Activated CD4-positive, alpha-beta T cell treated with anti-CD3 and anti-CD28 coated beads, Interleukin-2, amount 10 ng/mL, durations not matched to agents 7 days and 5 days (primary cell): Measurements from ENCODE around the gene NKX6-2. TPM values are rescaled to one million over a fixed set of nuclear protein-coding genes. Genes with fewer than 3 reads are reported as not detected.

Experiments used
- CTCF ChIA-PET: fragments of 350-600 bp; sonication (Branson Sonifier 250); formaldehyde crosslinking; loops from one replicate; lab custom pipeline; 2021; ENCODE audit warnings: antibody characterized with exemption; lab: Charles Lee
- POLR2A ChIA-PET: fragments of 350-600 bp; sonication (Branson Sonifier 250); formaldehyde crosslinking; loops from one replicate; lab custom pipeline; 2021; ENCODE audit warnings: antibody characterized with exemption; lab: Charles Lee
- DNase-seq: peaks from one replicate; pipeline ENCODE4 v3.0.0-alpha.2; 2020
- H3K27ac Mint-ChIP-seq: one replicate; pipeline ENCODE4 v1.8.0; 2021; ENCODE audit warnings: mild to moderate bottlenecking, moderate library complexity, mixed read lengths
- H3K27me3 Mint-ChIP-seq: one replicate; pipeline ENCODE4 v1.8.0; 2021; ENCODE audit warnings: mixed read lengths
- H3K36me3 Mint-ChIP-seq: one replicate; pipeline ENCODE4 v1.8.0; 2021; ENCODE audit warnings: low read depth, mixed read lengths
- H3K4me1 Mint-ChIP-seq: one replicate; pipeline ENCODE4 v1.8.0; 2021; ENCODE audit warnings: mixed read lengths
- H3K4me3 Mint-ChIP-seq: one replicate; pipeline ENCODE4 v1.8.0; 2021; ENCODE audit warnings: mild to moderate bottlenecking, moderate library complexity, mixed read lengths
- H3K9me3 Mint-ChIP-seq: one replicate; pipeline ENCODE4 v1.8.0; 2021; ENCODE audit warnings: mixed read lengths
- total RNA-seq, 2 experiments: library from RNA; stranded (reverse); gene quantifications; one replicate each; pipeline ENCODE4 v1.2.3, GENCODE V29; 2021

The NKX6-2 gene
- total RNA-seq, 2 experiments from 2014 or later = not detected

- POLR2A ChIA-PET = no interaction called here
- no peaks in the 10 kb centered on the region for H3K4me1 Mint-ChIP-seq
- H3K27me3 Mint-ChIP-seq = no peaks in the 10 kb centered on the region
- H3K9me3 Mint-ChIP-seq = no peaks in the 10 kb centered on the region
- peaks cover 4% of the 10 kb centered on the region for H3K36me3 Mint-ChIP-seq
- H3K4me3 Mint-ChIP-seq = no peak overlapping the region
- CTCF ChIA-PET = no interaction called here
- no peak overlapping the region for H3K27ac Mint-ChIP-seq
- no peak for DNase-seq
Observed at GRCh38 chr10:132764108-132764507, 21.8 kb downstream of the NKX6-2 start.

- no peak for DNase-seq
- Mint-ChIP-seq H3K36me3 (peaks cover 2% of the 10 kb centered on the region), H3K4me3 (no peak overlapping the region), H3K27ac (no peak overlapping the region), H3K27me3 (no peaks in the 10 kb centered on the region), H3K4me1 (no peaks in the 10 kb centered on the region), H3K9me3 (no peaks in the 10 kb centered on the region)
- ChIA-PET POLR2A (no interaction called here), CTCF (no interaction called here)
Observed at GRCh38 chr10:132763545-132763944, 22.4 kb downstream of the NKX6-2 start.

DNA sequence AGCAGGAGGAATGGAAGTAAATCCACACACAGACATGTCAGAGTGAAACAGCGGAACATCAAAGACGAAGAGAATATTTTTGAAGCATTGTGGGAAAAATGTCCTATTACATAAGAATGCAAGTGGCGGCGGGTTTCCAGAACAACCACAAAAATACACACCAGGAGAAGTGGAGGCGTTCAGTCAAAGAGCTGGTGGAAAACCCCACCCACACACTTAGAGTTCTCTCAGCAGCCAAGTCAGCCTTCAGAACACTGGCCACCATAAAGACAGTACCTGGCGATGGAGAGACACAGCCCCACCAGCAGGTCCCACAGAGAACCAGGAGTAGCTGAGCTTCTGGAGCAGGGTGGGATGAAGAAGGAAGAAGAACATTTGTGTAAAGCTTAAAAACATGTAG lies 23.7 kb downstream of the NKX6-2 start:
- POLR2A ChIA-PET = interaction anchor here (0.7 kb wide), 1 partner anchor 55 kb away, joined by 4 read pairs; no protein-coding TSS in a partner anchor
- DNase-seq = no peak
- no peaks in the 10 kb centered on the region for H3K9me3 Mint-ChIP-seq
- no peak overlapping the region for H3K4me3 Mint-ChIP-seq
- H3K4me1 Mint-ChIP-seq = no peaks in the 10 kb centered on the region
- no peaks in the 10 kb centered on the region for H3K27me3 Mint-ChIP-seq
- H3K27ac Mint-ChIP-seq = no peak overlapping the region
- no peaks in the 10 kb centered on the region for H3K36me3 Mint-ChIP-seq
- CTCF ChIA-PET = no interaction called here

DNA sequence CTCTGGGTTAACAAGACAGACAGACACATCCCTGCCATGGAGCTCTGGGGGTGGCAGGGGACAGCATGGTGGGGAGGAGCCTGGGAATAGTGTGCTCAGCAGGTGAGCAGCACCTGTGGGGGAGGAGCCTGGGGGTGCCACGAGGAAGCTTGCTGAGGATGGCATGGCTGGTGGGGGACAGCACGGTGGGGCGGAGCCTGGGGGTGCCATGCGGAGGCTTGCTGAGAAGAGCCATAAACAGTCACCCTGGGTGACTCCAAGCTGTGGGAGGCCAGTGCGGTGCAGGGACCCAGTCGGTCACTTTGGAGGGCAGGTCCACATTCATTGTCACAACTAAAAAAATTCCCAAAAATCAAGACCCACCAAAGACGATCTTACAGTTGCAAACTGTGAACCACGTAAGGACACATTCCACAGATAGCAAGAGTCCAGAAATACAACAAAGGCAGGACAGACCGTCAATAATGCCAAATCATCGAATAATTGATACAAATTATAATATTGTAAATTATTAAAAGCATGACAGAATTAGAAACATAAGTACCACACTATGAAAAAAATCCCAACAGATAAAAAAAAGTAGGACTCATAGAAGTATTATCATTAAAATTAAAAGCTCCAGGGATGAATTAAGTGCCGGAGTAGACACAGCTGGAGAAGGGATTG lies 24.4 kb downstream of the NKX6-2 start:
- H3K4me3 Mint-ChIP-seq = no peak overlapping the region

GRCh38 chr10:132758865-132759264 lies 27.1 kb downstream of the NKX6-2 start:
- Mint-ChIP-seq H3K9me3 (peaks cover 14% of the 10 kb centered on the region), H3K4me1 (no peaks in the 10 kb centered on the region), H3K27ac (no peak overlapping the region), H3K36me3 (peaks cover 17% of the 10 kb centered on the region), H3K27me3 (no peaks in the 10 kb centered on the region), H3K4me3 (no peak overlapping the region)
- POLR2A ChIA-PET = no interaction called here
- CTCF ChIA-PET = no interaction called here
- DNase-seq = no peak

More for the DNA sequence above, 24.4 kb downstream of the NKX6-2 start:
- H3K27me3 Mint-ChIP-seq = no peaks in the 10 kb centered on the region
- POLR2A ChIA-PET = no interaction called here
- no peaks in the 10 kb centered on the region for H3K9me3 Mint-ChIP-seq
- CTCF ChIA-PET = interaction anchor here (0.7 kb wide), 1 partner anchor 36 kb away, joined by 6 read pairs; no protein-coding TSS in a partner anchor
- no peak overlapping the region for H3K27ac Mint-ChIP-seq
- peaks cover 1% of the 10 kb centered on the region for H3K36me3 Mint-ChIP-seq
- no peak for DNase-seq
- no peaks in the 10 kb centered on the region for H3K4me1 Mint-ChIP-seq

GRCh38 chr10:132757171-132757570 lies 28.8 kb downstream of the NKX6-2 start:
- Mint-ChIP-seq H3K4me3 (no peak overlapping the region), H3K4me1 (no peaks in the 10 kb centered on the region), H3K36me3 (peaks cover 19% of the 10 kb centered on the region), H3K27me3 (no peaks in the 10 kb centered on the region), H3K9me3 (peaks cover 14% of the 10 kb centered on the region), H3K27ac (no peak overlapping the region)
- CTCF ChIA-PET = no interaction called here
- POLR2A ChIA-PET = no interaction called here
- DNase-seq = no peak

GRCh38 chr10:132756591-132756990 lies 29.4 kb downstream of the NKX6-2 start:
- DNase-seq = no peak
- ChIA-PET CTCF (no interaction called here), POLR2A (no interaction called here)
- Mint-ChIP-seq H3K4me1 (no peaks in the 10 kb centered on the region), H3K9me3 (peaks cover 14% of the 10 kb centered on the region), H3K27me3 (no peaks in the 10 kb centered on the region), H3K36me3 (peaks cover 19% of the 10 kb centered on the region), H3K27ac (no peak overlapping the region), H3K4me3 (no peak overlapping the region)

DNA sequence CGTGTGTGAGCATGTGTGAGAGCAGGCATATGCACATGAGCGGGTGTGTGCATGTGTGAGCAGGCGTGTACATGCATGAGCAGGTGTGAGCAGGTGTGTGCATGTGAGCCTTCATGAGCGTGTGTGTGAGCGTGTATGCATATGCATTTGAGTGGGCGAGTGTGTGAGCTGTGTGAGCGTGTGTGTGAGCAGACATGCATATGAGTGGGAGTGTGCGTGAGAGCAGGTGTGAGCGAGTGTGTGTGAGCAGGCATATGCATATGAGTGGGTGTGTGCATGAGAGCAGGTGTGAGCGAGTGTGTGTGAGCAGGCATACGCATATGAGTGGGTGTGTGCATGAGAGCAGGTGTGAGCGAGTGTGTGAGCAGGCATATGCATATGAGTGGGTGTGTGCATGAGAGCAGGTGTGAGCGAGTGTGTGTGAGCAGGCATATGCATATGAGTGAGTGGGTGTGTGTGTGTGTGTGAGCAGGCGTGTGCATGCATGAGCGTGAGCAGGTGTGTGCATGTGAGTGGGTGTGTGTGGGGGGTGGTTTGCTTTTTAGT lies 30.7 kb downstream of the NKX6-2 start:
- H3K27me3 Mint-ChIP-seq = no peaks in the 10 kb centered on the region
- peaks cover 19% of the 10 kb centered on the region for H3K36me3 Mint-ChIP-seq
- no peak overlapping the region for H3K4me3 Mint-ChIP-seq
- H3K9me3 Mint-ChIP-seq = peaks cover 14% of the 10 kb centered on the region
- no peak overlapping the region for H3K27ac Mint-ChIP-seq
- no peak for DNase-seq
- POLR2A ChIA-PET = no interaction called here
- no peaks in the 10 kb centered on the region for H3K4me1 Mint-ChIP-seq
- CTCF ChIA-PET = no interaction called here

DNA sequence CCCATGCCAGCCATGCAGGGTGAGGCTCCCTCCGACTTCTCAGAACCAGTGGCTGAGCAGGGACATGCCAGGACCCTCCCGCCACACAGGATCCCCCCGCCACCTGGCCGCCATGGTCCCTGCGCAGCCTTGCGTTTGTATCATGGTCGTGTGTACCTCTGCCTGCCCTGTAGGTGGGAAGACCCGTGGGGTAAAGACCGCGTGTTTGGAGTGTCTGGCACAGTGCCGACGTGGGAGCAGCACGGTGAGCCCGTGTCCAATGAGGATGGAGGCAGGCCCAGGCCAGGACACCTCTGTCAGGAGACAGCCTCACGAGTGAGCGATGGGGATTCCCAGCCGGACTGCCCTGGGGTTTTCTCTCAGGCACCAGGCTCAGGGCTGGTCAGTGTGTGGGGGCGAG lies 31.9 kb downstream of the NKX6-2 start:
- Mint-ChIP-seq H3K27me3 (no peaks in the 10 kb centered on the region), H3K4me3 (no peak overlapping the region), H3K36me3 (peaks cover 19% of the 10 kb centered on the region), H3K9me3 (peaks cover 14% of the 10 kb centered on the region), H3K27ac (no peak overlapping the region), H3K4me1 (no peaks in the 10 kb centered on the region)
- DNase-seq = no peak
- CTCF ChIA-PET = no interaction called here
- POLR2A ChIA-PET = no interaction called here

- Mint-ChIP-seq H3K27ac (no peak overlapping the region), H3K4me3 (no peak overlapping the region), H3K9me3 (peaks cover 14% of the 10 kb centered on the region), H3K27me3 (no peaks in the 10 kb centered on the region), H3K36me3 (peaks cover 19% of the 10 kb centered on the region), H3K4me1 (no peaks in the 10 kb centered on the region)
- CTCF ChIA-PET = no interaction called here
- POLR2A ChIA-PET = no interaction called here
- DNase-seq = no peak
Observed at GRCh38 chr10:132753596-132753995, 32.4 kb downstream of the NKX6-2 start.

DNA sequence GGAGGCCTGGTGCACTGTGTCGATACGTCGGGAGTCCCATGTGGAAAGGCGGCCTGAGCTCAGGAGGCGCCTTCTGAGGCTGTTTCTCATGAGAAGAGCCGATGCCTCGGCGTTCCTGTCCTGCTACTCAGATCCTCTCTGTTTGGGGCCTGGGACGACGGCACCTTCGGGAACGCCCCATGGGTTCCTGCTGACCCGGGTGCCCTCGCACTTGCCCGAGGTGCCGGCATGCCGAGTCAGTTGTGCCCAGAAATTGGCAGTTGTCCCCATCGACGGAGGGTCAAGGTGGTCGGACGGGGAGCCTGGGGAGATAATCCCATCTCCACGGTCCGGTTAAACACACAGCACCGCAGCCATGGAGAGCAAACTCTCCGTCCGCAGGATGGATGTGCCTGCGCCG lies 33.0 kb downstream of the NKX6-2 start:
- H3K9me3 Mint-ChIP-seq = peaks cover 14% of the 10 kb centered on the region

GRCh38 chr10:132752378-132752777 lies 33.6 kb downstream of the NKX6-2 start:
- no peaks in the 10 kb centered on the region for H3K27me3 Mint-ChIP-seq
- H3K36me3 Mint-ChIP-seq = peaks cover 19% of the 10 kb centered on the region
- H3K4me1 Mint-ChIP-seq = no peaks in the 10 kb centered on the region
- peaks cover 14% of the 10 kb centered on the region for H3K9me3 Mint-ChIP-seq
- no peak overlapping the region for H3K27ac Mint-ChIP-seq
- H3K4me3 Mint-ChIP-seq = no peak overlapping the region
- POLR2A ChIA-PET = no interaction called here
- DNase-seq = no peak
- CTCF ChIA-PET = no interaction called here

More for the DNA sequence above, 33.0 kb downstream of the NKX6-2 start:
- ChIA-PET POLR2A (no interaction called here), CTCF (no interaction called here)
- no peaks in the 10 kb centered on the region for H3K27me3 Mint-ChIP-seq
- no peak overlapping the region for H3K27ac Mint-ChIP-seq
- H3K4me3 Mint-ChIP-seq = no peak overlapping the region
- no peak for DNase-seq
- peaks cover 19% of the 10 kb centered on the region for H3K36me3 Mint-ChIP-seq
- H3K4me1 Mint-ChIP-seq = no peaks in the 10 kb centered on the region

GRCh38 chr10:132750936-132751335 lies 35.0 kb downstream of the NKX6-2 start:
- no peaks in the 10 kb centered on the region for H3K27me3 Mint-ChIP-seq
- H3K36me3 Mint-ChIP-seq = peaks cover 16% of the 10 kb centered on the region
- POLR2A ChIA-PET = no interaction called here
- DNase-seq = no peak
- no peaks in the 10 kb centered on the region for H3K4me1 Mint-ChIP-seq
- no peak overlapping the region for H3K4me3 Mint-ChIP-seq
- H3K27ac Mint-ChIP-seq = no peak overlapping the region
- CTCF ChIA-PET = no interaction called here
- peaks cover 9% of the 10 kb centered on the region for H3K9me3 Mint-ChIP-seq

- CTCF ChIA-PET = no interaction called here
- Mint-ChIP-seq H3K36me3 (peaks cover 6% of the 10 kb centered on the region), H3K27me3 (no peaks in the 10 kb centered on the region), H3K4me1 (no peaks in the 10 kb centered on the region), H3K4me3 (no peak overlapping the region), H3K27ac (no peak overlapping the region), H3K9me3 (no peaks in the 10 kb centered on the region)
- POLR2A ChIA-PET = no interaction called here
- DNase-seq = no peak
Observed at GRCh38 chr10:132749371-132749795, 36.6 kb downstream of the NKX6-2 start.
